Lung microvascular endothelial cell (primary cell): ENCODE data around the gene DNM3. TPM values are rescaled to one million over a fixed set of nuclear protein-coding genes. Genes with fewer than 3 reads are reported as not detected.

Experiments
- DNase-seq, 2 donors: peaks; one replicate each; pipeline versions ENCODE4 v3.0.0 to v3.0.0-alpha.2; 2010; ENCODE audit warnings: low read depth in 2 of 2
- total RNA-seq: library from RNA; depleted of rRNA; stranded (reverse); fragments of >200 nt; gene quantifications from 2 replicates; pipeline ENCODE4 v1.2.1, GENCODE V29; 2014

Gene DNM3
- total RNA-seq, 1 donor from 2014 or later = 4.0 TPM

- DNase-seq = peak; percentile 9 to 37
Measured at GRCh38 chr1:171869097-171869496, 27.8 kb downstream of the DNM3 start.

GRCh38 chr1:171871848-171872247 lies 30.6 kb downstream of the DNM3 start:
- DNase-seq = no peak

DNA sequence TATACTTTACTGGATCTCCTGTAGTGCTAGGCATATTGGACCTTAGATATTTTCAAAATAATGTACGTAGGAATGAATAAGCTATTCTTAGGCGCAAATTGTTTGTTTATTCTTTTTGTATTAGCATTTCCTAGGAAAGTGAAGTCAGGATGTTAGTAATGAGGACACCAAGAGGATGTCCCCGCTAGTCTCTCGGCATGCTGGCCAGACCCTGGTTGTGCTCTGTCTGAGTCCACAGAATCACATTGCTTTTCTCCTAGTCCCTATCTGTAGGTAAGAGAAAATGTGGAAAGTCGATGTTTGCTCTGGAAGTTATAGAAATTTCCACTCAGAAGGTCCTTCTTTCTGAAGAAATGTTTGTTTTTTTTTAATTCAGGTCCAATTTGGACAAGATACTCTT lies 31.1 kb downstream of the DNM3 start:
- no peak for DNase-seq

GRCh38 chr1:171873664-171874063 lies 32.4 kb downstream of the DNM3 start:
- DNase-seq = no peak

- DNase-seq = no peak
Measured at GRCh38 chr1:171877701-171878100, 36.4 kb downstream of the DNM3 start.

GRCh38 chr1:171879556-171879955 lies 38.3 kb downstream of the DNM3 start:
- DNase-seq = no peak

DNA sequence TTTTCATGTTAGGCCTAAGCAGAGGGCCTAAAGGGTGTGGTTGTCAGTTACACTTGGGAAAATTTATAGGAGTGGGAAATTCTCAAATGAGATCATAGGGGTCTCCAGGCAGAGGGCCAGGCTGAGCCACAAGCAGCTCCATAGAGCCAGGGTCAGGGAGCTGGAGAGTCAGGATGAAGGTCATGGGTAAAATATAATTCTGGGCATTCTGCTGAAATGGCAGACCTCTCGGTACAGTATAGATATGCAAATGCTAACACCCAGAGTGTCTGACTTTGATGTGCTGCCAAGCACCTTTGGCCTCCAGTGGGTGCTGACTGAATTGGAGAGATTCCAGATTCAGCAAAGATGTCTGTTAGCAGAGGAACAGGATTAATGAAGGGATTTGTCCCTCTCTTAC lies 40.1 kb downstream of the DNM3 start:
- no peak for DNase-seq

DNA sequence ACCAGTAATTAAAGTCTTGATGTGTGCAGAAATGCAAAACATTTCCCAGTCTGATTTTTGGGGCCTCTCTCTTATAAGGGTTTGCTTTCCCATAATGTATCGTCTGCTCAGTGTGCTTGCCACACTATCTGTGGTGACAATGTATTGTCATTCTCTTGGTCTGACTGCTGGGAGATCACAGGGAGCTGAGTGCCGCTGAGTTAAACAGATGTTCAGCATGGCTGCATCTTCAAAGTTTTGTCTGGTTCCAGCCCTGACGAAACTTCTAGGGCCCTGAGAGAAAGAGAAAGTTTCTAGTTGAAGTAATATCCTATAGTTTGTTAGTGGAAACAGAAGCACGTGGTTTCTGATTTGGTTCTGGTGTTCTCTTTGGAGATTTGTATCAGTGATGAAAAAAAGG lies 42.6 kb downstream of the DNM3 start:
- DNase-seq = no peak

- DNase-seq = no peak
Measured at GRCh38 chr1:171884475-171884874, 43.2 kb downstream of the DNM3 start.

DNA sequence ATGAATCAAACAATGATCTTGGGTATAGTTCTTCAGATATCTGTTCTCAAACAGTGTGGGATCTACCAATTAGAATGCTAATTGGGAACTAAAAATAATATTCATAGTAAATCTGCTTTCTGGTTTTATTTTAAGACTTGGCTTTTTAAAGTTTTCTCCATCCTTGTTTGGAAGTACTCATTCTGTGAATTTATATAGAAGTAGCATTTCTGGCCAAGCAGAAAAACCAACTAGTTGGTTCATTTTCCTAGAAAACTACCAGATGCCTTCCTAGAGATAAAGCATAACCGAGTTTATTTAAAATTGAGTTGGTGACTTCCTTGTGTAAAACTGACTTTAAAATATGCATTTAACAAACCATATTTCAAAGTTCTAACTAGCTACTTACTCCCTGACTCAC lies 48.8 kb downstream of the DNM3 start:
- DNase-seq = no peak

DNA sequence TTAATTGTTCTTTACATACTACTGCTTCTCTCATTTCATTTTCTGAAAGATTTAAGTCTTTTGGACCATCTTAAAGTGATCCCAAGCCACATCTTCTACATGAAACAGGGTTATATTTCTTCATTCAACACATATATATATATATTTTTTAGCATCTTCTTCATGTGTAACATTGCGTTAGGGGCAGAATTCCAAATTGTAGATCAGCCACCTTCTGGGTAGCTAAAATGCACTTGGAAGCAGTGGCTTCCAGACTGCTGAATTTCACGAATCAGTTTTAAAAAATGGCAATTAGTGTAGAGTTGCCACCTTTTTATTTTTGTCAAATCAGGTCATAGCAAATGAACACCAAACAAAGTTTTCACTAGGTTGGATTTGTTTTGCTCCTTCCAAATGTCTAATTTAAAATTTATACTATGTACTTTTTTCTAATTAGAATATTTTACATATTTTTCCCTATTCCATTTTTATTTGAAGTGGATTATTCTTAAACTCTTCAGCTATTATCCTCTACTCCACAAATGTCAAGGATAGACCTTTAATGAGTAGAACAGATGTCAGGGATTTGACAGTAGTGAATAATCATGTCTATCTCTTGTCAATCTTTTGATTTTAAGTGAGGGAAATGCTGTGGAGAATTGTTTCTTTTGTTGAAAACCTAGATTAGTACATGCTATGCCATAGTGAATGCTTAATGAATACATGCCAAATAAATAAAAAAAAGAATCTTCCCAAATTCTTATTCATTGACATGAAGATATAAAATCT lies 55.8 kb downstream of the DNM3 start:
- DNase-seq = no peak

GRCh38 chr1:171898941-171899340 lies 57.6 kb downstream of the DNM3 start:
- DNase-seq = no peak

- no peak for DNase-seq
Measured at GRCh38 chr1:171899838-171900237, 58.5 kb downstream of the DNM3 start.

GRCh38 chr1:171901245-171901644 lies 59.9 kb downstream of the DNM3 start:
- DNase-seq = no peak

DNA sequence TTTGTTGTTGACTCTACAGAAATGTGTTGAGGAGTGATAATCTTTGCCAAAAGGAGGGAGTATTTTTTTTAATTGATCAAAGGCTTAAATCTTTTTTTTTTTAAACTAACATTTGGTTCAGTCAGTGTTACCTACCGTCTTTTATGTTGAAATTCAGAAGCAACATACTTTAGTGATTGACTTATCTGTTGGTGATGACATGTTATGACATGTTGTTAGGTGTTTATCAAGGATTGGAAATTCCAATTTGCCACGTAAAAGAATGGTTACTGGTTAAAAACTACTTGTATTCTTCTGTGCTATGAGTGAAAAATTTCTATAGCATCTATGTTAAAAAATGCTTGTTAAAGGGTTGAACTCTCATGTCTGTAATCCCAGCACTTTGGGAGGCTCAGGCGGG lies 61.2 kb downstream of the DNM3 start:
- DNase-seq = no peak

- no peak for DNase-seq
Measured at GRCh38 chr1:171904778-171905450, 63.6 kb downstream of the DNM3 start.

- DNase-seq = no peak
Measured at GRCh38 chr1:171909711-171910110, 68.4 kb downstream of the DNM3 start.

- DNase-seq = no peak
Measured at GRCh38 chr1:171910786-171911185, 69.5 kb downstream of the DNM3 start.

- DNase-seq = peak in 1 of 2 donors; percentile 10
Measured at GRCh38 chr1:171911506-171911905, 70.2 kb downstream of the DNM3 start.

- no peak for DNase-seq
Measured at GRCh38 chr1:171912509-171913175, 71.3 kb downstream of the DNM3 start.

GRCh38 chr1:171913385-171913784 lies 72.1 kb downstream of the DNM3 start:
- peak; percentile 47 to 55 for DNase-seq

DNA sequence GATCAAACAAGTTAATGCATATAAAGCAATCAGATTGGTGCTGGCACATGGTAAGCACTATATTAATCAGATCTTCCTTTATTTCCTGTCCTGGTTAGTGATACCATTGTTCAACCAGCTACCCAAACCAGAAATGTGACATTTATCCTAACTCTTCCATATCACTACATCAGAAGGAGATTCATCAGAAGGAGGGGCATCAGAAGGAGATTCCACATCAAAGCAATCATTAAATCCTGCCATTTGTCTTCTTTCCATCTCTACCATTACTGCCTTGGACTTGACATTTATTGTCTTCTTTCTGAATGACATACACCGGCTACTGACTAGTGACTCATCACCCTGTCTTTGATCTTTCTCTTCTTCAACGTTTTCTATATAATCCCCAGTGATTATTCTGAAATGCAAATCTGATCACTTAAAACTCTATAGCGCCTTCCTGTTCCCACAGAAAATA lies 75.0 kb downstream of the DNM3 start:
- DNase-seq = no peak

- no peak for DNase-seq
Measured at GRCh38 chr1:171917331-171917730, 76.0 kb downstream of the DNM3 start.
